ENCODE results near the gene STARD3NL.

DNA sequence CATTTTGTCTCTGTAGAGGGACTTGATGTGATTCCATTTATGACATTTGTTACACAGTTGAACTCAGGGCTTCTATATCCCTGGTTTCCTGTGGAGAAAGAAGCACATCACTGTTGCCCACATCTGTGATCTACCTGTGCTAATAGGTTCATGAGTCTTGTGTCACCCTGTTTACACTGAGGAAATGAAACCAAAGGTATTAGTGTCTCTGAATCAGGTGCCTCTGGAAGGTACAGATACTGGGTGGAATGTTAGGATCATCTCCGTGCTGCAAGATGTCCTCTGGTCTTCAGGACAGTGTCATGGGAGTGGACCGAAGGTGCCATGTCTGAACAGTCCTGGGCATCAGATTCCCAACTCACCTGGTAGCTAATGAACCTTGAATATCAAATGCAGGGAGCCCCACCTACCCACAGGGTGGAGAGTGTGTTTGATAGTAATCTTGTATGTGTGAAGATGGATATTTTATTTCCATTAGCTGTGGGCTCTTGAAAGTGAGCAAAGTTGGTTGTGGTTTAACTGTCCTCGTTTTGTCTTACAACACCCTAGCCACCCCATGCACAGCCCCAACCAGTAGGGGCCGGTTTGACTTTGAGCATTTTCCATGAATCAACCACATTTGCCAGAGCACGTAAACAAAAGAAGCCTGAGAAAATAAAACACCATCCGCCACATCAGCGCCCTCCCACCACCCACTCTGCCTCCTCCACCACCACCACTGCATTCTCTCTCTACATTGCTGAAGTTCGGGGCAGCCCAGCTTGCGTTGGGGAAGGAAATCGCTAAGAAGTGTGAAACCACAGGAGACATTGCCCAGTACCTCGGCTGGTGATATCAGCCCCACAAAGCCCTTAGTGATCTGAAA is 54.7 kb downstream of the STARD3NL start:
- TF ChIP-seq YY1 (IDR thresholded peaks at IDR 0.05; ENCODE audit: insufficient read depth, insufficient read length) (no peak), SUZ12 (IDR thresholded peaks at IDR 0.05; ENCODE audit: extremely low read depth, insufficient read depth, insufficient read length) (no peak)
